Suprapubic skin (tissue), 4 donors: ENCODE data around the gene CCDC85C. TPM values are rescaled to one million over a fixed set of nuclear protein-coding genes. Genes with fewer than 3 reads are reported as not detected.
A peak's percentile ranks its signal among the peaks of the same experiment; 100 is the strongest.

Experiments used
- DNase-seq, 2 donors: peaks; one replicate each; pipeline ENCODE4 v3.0.0-alpha.2; 2019; ENCODE audit warnings: low spot score in 2 of 2
- H3K27ac ChIP-seq: fragments of 200-600 bp; sonication (generic); one replicate; pipeline ENCODE4 v1.5.1; 2019
- H3K27me3 ChIP-seq: fragments of 200-600 bp; sonication (generic); one replicate; pipeline ENCODE4 v1.5.1; 2019
- H3K36me3 ChIP-seq: fragments of 200-600 bp; sonication (generic); one replicate; pipeline ENCODE4 v1.5.1; 2019
- H3K4me1 ChIP-seq: fragments of 200-600 bp; sonication (generic); one replicate; pipeline ENCODE4 v1.5.1; 2019
- H3K4me3 ChIP-seq: fragments of 200-600 bp; sonication (generic); one replicate; pipeline ENCODE4 v1.5.1; 2019; ENCODE audit warnings: mild to moderate bottlenecking
- H3K9me3 ChIP-seq: fragments of 200-600 bp; sonication (generic); one replicate; pipeline ENCODE4 v1.5.1; 2019
- EP300 ChIP-seq: sonication (generic); formaldehyde crosslinking; IDR thresholded peaks from one replicate; pipeline ENCODE4 v1.6.1; 2017; ENCODE audit warnings: antibody characterized with exemption
- POLR2A ChIP-seq, 2 donors: fragments of 450-650 bp; IDR thresholded peaks; one replicate each; pipeline ENCODE4 v1.6.1; 2017; ENCODE audit warnings: antibody characterized with exemption in 2 of 2, mild to moderate bottlenecking in 2 of 2, moderate library complexity in 2 of 2
- POLR2AphosphoS5 ChIP-seq, 3 donors: sonication (generic); formaldehyde crosslinking; IDR thresholded peaks; one replicate each; pipeline ENCODE4 v1.6.1; 2017; ENCODE audit warnings: antibody characterized with exemption in 3 of 3
- WGBS: methylation state at CpG from one replicate; pipeline ENCODE4 v1.1.5; 2018; 5-methylcytosine and 5-hydroxymethylcytosine counted together
- total RNA-seq, 4 donors: library from RNA; depleted of rRNA; stranded (reverse); fragments of >200 nt; gene quantifications; one replicate each; pipeline ENCODE4 v1.1.0, GENCODE V29; 2016
- TF ChIP-seq, protein P1 (sequence below), 2 donors: fragments of 200-600 bp in 1 of 2; fragments of 450-650 bp in 1 of 2; sonication (generic) in 1 of 2; IDR thresholded peaks; one replicate each; pipeline ENCODE4 v1.5.1; 2016 to 2019; ENCODE audit warnings: antibody characterized with exemption in 2 of 2, mild to moderate bottlenecking in 1 of 2, moderate library complexity in 1 of 2

Gene CCDC85C
- total RNA-seq, 4 donors from 2014 or later: 18.8 to 53.2 (median 48.0) TPM

DNA sequence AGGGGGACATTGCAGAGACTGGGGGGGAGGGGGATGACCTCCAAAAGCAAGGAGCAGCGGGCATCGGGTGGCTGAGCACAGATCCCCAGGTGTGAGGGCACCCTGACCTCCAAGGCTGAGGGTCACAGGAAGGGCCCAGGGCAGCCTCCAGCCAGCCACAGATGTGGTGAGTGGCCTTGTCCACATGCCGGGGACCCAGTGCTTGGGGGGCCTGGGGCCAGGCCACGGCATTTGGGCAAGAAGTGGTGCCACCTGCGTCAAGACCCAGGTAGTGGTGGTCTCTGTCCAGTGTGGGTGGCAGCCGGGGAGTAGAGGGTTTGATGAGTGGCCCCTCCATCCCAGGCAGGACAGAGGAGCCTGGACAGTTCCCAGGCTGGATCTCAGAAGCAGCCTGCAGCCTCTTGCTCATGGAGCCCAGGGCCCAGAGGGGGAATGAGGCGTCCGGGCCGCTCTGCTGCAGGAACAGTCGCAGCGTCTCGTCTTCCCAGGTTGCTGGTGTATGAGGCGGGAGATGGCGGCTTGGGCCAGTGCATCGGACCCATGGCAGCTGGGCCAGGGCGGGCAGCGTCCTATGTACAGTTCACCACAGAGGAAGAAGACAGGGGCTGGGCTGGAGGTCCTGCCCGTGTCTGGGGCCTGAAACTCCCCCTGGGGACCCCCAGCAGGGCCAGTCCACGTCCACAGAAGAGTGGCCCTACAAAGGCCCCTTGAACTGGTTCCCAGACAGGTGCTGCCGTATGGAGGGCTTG, 89.3 kb downstream of the CCDC85C start:
- DNase-seq: peak; percentile 60 to 80
- H3K9me3 ChIP-seq: no peaks in the 10 kb centered on the region
- WGBS: 91% methylated on average over 11 of the region's 20 CpGs
- H3K27ac ChIP-seq: no peak overlapping the region
- H3K4me3 ChIP-seq: no peak overlapping the region
- TF ChIP-seq EP300 (no peak), POLR2AphosphoS5 (IDR thresholded peaks at IDR 0.05) (no peak), POLR2A (IDR thresholded peaks at IDR 0.05) (no peak)
- TF ChIP-seq, protein P1, sequence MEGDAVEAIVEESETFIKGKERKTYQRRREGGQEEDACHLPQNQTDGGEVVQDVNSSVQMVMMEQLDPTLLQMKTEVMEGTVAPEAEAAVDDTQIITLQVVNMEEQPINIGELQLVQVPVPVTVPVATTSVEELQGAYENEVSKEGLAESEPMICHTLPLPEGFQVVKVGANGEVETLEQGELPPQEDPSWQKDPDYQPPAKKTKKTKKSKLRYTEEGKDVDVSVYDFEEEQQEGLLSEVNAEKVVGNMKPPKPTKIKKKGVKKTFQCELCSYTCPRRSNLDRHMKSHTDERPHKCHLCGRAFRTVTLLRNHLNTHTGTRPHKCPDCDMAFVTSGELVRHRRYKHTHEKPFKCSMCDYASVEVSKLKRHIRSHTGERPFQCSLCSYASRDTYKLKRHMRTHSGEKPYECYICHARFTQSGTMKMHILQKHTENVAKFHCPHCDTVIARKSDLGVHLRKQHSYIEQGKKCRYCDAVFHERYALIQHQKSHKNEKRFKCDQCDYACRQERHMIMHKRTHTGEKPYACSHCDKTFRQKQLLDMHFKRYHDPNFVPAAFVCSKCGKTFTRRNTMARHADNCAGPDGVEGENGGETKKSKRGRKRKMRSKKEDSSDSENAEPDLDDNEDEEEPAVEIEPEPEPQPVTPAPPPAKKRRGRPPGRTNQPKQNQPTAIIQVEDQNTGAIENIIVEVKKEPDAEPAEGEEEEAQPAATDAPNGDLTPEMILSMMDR (IDR thresholded peaks at IDR 0.05): no peak
- H3K27me3 ChIP-seq: no peaks in the 10 kb centered on the region
- peaks cover 14% of the 10 kb centered on the region for H3K4me1 ChIP-seq
- H3K36me3 ChIP-seq: peaks cover 52% of the 10 kb centered on the region

DNA sequence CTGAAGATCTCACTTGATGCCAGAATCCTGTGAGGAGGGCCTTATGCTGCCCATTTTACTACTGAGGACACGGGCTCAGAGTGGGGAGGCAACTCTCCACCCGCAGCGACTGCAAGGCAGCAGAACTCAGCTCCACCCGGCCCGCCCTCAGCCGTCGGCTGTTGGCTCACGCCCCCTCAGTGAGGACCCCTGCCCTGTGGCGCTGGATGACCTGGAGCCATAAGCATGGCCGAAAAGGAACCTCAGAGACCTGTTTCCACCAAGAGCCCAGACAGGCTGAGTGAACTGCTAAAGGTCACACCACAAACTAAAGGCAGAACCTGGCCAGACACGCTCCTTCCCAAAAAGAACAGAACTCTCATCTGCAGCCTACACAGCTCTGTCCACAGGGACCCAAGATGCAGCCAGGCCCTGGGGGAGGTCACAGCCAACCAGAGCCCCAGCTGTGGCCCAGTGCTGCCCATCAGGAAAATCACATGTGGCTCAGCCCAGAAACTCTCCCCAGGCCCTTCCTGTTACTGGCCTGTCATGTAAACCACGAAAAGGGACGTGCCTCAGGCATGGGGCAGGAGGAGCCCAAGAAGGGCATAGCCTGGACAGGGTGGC, 90.0 kb downstream of the CCDC85C start:
- DNase-seq: peak in 1 of 2 donors; percentile 80
- Histone ChIP-seq H3K9me3 (no peaks in the 10 kb centered on the region), H3K36me3 (peaks cover 59% of the 10 kb centered on the region), H3K27me3 (no peaks in the 10 kb centered on the region), H3K4me1 (peaks cover 14% of the 10 kb centered on the region), H3K4me3 (no peak overlapping the region), H3K27ac (no peak overlapping the region)
- 59% methylated on average over 11 of the region's 13 CpGs for WGBS
- no peak for TF ChIP-seq EP300

DNA sequence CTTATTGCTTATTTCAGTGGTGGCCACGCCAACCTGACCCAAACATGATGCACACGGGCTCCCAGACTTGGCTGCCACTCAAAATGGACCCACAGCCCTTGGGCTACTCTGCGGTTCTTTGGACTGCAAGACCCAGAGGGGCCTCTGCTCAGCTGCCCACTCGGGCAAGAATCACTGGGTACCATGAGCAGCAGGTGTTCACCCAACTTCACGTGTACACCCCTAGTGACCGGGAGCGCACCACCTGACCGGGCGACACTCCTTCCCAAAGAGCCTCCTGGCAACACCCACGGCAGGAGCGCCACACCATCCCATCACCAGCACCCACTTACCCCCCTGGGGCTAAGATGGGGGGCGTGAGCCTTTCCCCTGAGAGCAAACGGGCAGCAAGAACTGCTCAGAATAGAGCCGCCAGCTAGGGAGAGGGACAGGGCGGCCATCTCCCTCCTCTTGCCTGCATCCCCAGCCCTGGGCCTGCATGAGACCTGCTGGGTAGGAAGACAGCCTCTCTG, 90.8 kb downstream of the CCDC85C start:
- peak; percentile 63 to 76 for DNase-seq
- H3K4me1 ChIP-seq: peaks cover 15% of the 10 kb centered on the region
- H3K27ac ChIP-seq: no peak overlapping the region
- peaks cover 67% of the 10 kb centered on the region for H3K36me3 ChIP-seq
- no peak overlapping the region for H3K4me3 ChIP-seq
- 92% methylated on average over 9 of the region's 15 CpGs for WGBS
- H3K9me3 ChIP-seq: no peaks in the 10 kb centered on the region
- no peaks in the 10 kb centered on the region for H3K27me3 ChIP-seq
- TF ChIP-seq EP300: no peak
- TF ChIP-seq POLR2AphosphoS5 (IDR thresholded peaks at IDR 0.05): no peak
- TF ChIP-seq POLR2A (IDR thresholded peaks at IDR 0.05): no peak
- TF ChIP-seq, protein P1 (IDR thresholded peaks at IDR 0.05): no peak

DNA sequence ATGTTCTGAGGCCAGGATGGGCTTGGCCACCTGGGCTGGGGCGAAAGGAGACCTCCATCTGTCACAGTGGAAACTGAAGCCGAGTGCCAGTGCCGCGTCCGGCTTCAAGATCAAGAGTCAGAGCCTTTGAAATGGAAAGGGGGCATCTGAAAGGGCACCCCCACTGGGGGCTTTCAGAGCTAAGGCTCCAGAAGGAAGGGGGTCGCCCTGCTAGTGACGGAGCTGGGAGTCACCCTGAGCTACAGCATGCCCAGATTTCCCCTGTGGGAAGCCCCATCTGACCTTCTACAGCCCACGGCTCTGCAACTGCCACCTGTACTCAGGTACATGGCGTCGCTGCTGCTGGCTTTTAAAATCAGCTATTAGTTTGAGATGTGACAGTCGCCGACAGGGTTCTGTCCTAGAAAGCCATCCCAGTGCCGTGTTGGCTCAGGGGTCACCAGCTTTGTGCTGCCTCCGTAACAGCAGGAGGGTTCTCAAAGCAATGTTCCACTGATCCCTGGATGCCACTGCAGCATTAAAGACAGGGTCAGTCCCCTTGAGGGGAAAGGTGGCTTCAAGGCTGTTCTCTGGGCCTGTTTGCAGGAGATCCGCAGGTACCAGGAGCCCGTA, 91.3 kb downstream of the CCDC85C start:
- Histone ChIP-seq H3K36me3 (peaks cover 72% of the 10 kb centered on the region), H3K27me3 (no peaks in the 10 kb centered on the region), H3K4me1 (peaks cover 11% of the 10 kb centered on the region), H3K9me3 (no peaks in the 10 kb centered on the region), H3K4me3 (no peak overlapping the region), H3K27ac (no peak overlapping the region)
- TF ChIP-seq POLR2A (IDR thresholded peaks at IDR 0.05) (no peak), POLR2AphosphoS5 (IDR thresholded peaks at IDR 0.05) (no peak), EP300 (no peak)
- TF ChIP-seq, protein P1 (IDR thresholded peaks at IDR 0.05): no peak
- peak in 1 of 2 donors; percentile 70 for DNase-seq
- 88% methylated on average over 13 of the region's 16 CpGs for WGBS

DNA sequence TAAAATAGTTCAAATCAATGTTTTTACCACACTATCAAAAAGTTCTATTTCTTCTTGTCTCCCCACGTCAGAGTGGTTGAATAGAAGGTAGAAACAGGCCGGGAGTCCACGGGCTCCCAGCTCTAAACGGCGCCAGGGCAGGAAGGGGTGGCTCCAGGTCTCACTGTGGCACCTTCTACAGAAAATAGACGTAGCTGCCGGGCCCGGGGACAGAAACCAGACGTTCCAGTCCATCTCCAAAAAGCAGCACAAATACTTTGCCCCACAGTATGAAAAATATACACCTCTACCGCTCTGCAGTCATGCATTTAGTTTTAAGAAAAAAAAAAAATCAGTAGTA, 91.9 kb downstream of the CCDC85C start:
- peaks cover 78% of the 10 kb centered on the region for H3K36me3 ChIP-seq
- no peak for DNase-seq
- no peaks in the 10 kb centered on the region for H3K9me3 ChIP-seq
- no peak overlapping the region for H3K4me3 ChIP-seq
- H3K4me1 ChIP-seq: peaks cover 11% of the 10 kb centered on the region
- H3K27ac ChIP-seq: no peak overlapping the region
- no peaks in the 10 kb centered on the region for H3K27me3 ChIP-seq
- TF ChIP-seq, protein P1 (IDR thresholded peaks at IDR 0.05): no peak
- no peak for TF ChIP-seq POLR2AphosphoS5 (IDR thresholded peaks at IDR 0.05)
- TF ChIP-seq EP300: no peak
- WGBS: 66% methylated on average over 10 of the region's 10 CpGs
